ENCODE data around the gene PPM1L.

The PPM1L gene

GRCh38 chr3:160963949-160964348, 207.9 kb downstream of the PPM1L start:
- ATAC-seq: no peak
- TF ChIP-seq ZC3H10 (CRISPR knock-in tag; IDR thresholded peaks at IDR 0.05): no peak
- no peak for TF ChIP-seq ISL1 (CRISPR knock-in tag; IDR thresholded peaks at IDR 0.05)
- TF ChIP-seq SNAI2 (CRISPR knock-in tag; IDR thresholded peaks at IDR 0.05): no peak
- TF ChIP-seq TSHZ2 (CRISPR knock-in tag; IDR thresholded peaks at IDR 0.05): no peak
- no peak for TF ChIP-seq PPARA (CRISPR knock-in tag; IDR thresholded peaks at IDR 0.05; ENCODE audit: borderline replicate concordance)
- TF ChIP-seq PATZ1 (CRISPR knock-in tag; IDR thresholded peaks at IDR 0.05; ENCODE audit: borderline replicate concordance): no peak
- no peak for TF ChIP-seq RARB (CRISPR knock-in tag; IDR thresholded peaks at IDR 0.05)
- no peak for TF ChIP-seq BACH2 (CRISPR knock-in tag; IDR thresholded peaks at IDR 0.05; ENCODE audit: borderline replicate concordance)
- TF ChIP-seq CREB5 (CRISPR knock-in tag; IDR thresholded peaks at IDR 0.05; ENCODE audit: low read depth): no peak
- no peak for TF ChIP-seq ESRRG (CRISPR knock-in tag; IDR thresholded peaks at IDR 0.05)
- TF ChIP-seq TCF4 (CRISPR knock-in tag; IDR thresholded peaks at IDR 0.05; ENCODE audit: borderline replicate concordance): no peak
- TF ChIP-seq ZNF8 (CRISPR knock-in tag; IDR thresholded peaks at IDR 0.05): no peak

- ATAC-seq: no peak
- TF ChIP-seq TCF4 (CRISPR knock-in tag; IDR thresholded peaks at IDR 0.05; ENCODE audit: borderline replicate concordance) (no peak), SNAI2 (CRISPR knock-in tag; IDR thresholded peaks at IDR 0.05) (no peak), BACH2 (CRISPR knock-in tag; IDR thresholded peaks at IDR 0.05; ENCODE audit: borderline replicate concordance) (no peak), ARNTL (CRISPR knock-in tag; IDR thresholded peaks at IDR 0.05; ENCODE audit: borderline replicate concordance, low read depth) (no peak), CSDC2 (CRISPR knock-in tag; IDR thresholded peaks at IDR 0.05) (no peak), ZFP30 (CRISPR knock-in tag; IDR thresholded peaks at IDR 0.05) (no peak)
These were observed 212.7 kb downstream of the PPM1L start for GRCh38 chr3:160968761-160969160.

- no peak for ATAC-seq
- TF ChIP-seq ZFP30 (CRISPR knock-in tag; IDR thresholded peaks at IDR 0.05): no peak
- TF ChIP-seq RARB (CRISPR knock-in tag; IDR thresholded peaks at IDR 0.05): no peak
- TF ChIP-seq CREB5 (CRISPR knock-in tag; IDR thresholded peaks at IDR 0.05; ENCODE audit: low read depth): no peak
- no peak for TF ChIP-seq GLIS3 (CRISPR knock-in tag; IDR thresholded peaks at IDR 0.05)
- no peak for TF ChIP-seq SNAI2 (CRISPR knock-in tag; IDR thresholded peaks at IDR 0.05)
- no peak for TF ChIP-seq CSRNP3 (CRISPR knock-in tag; IDR thresholded peaks at IDR 0.05)
- no peak for TF ChIP-seq ZNF565 (CRISPR knock-in tag; conservative IDR thresholded peaks at IDR 0.05; ENCODE audit: low read depth)
- no peak for TF ChIP-seq CSDC2 (CRISPR knock-in tag; IDR thresholded peaks at IDR 0.05)
- no peak for TF ChIP-seq TCF4 (CRISPR knock-in tag; IDR thresholded peaks at IDR 0.05; ENCODE audit: borderline replicate concordance)
These were observed 217.2 kb downstream of the PPM1L start for GRCh38 chr3:160973067-160973809.

- ATAC-seq: no peak
- TF ChIP-seq GLIS3 (CRISPR knock-in tag; IDR thresholded peaks at IDR 0.05) (no peak), ZNF8 (CRISPR knock-in tag; IDR thresholded peaks at IDR 0.05) (no peak), ZNF565 (CRISPR knock-in tag; conservative IDR thresholded peaks at IDR 0.05; ENCODE audit: low read depth) (no peak), POU6F1 (CRISPR knock-in tag; IDR thresholded peaks at IDR 0.05; ENCODE audit: borderline replicate concordance, low read depth) (no peak), RARB (CRISPR knock-in tag; IDR thresholded peaks at IDR 0.05) (no peak), BACH2 (CRISPR knock-in tag; IDR thresholded peaks at IDR 0.05; ENCODE audit: borderline replicate concordance) (no peak), TSHZ2 (CRISPR knock-in tag; IDR thresholded peaks at IDR 0.05) (no peak), ZC3H10 (CRISPR knock-in tag; IDR thresholded peaks at IDR 0.05) (no peak), ISL1 (CRISPR knock-in tag; IDR thresholded peaks at IDR 0.05) (no peak), OSR1 (CRISPR knock-in tag; IDR thresholded peaks at IDR 0.05) (no peak), ZFP3 (CRISPR knock-in tag; IDR thresholded peaks at IDR 0.05) (no peak)
These were observed 221.7 kb downstream of the PPM1L start for GRCh38 chr3:160977773-160978172.

All from SK-N-SH treated with all-trans-retinoic acid at 6 μM for 48 hours (cell line).